C4-2B (cell line): Measurements from ENCODE around the gene TMEM87B.
"Not testable (repeated sequence)": the region's sequence is repeated elsewhere in the genome, so short reads cannot be mapped to it uniquely, and the experiment has no call there.

ENCODE experiments used
- H3K27ac ChIP-seq: fragments of 450-650 bp; 2 replicates; pipeline ENCODE4 v1.5.1; 2017
- CTCF ChIP-seq: fragments of 450-650 bp; conservative IDR thresholded peaks from 2 replicates; pipeline ENCODE4 v1.5.1; 2017; ENCODE audit warnings: mild to moderate bottlenecking
- ZFX ChIP-seq: fragments of 450-650 bp; IDR thresholded peaks from 2 replicates; pipeline ENCODE4 v1.6.1; 2017

Gene TMEM87B

DNA sequence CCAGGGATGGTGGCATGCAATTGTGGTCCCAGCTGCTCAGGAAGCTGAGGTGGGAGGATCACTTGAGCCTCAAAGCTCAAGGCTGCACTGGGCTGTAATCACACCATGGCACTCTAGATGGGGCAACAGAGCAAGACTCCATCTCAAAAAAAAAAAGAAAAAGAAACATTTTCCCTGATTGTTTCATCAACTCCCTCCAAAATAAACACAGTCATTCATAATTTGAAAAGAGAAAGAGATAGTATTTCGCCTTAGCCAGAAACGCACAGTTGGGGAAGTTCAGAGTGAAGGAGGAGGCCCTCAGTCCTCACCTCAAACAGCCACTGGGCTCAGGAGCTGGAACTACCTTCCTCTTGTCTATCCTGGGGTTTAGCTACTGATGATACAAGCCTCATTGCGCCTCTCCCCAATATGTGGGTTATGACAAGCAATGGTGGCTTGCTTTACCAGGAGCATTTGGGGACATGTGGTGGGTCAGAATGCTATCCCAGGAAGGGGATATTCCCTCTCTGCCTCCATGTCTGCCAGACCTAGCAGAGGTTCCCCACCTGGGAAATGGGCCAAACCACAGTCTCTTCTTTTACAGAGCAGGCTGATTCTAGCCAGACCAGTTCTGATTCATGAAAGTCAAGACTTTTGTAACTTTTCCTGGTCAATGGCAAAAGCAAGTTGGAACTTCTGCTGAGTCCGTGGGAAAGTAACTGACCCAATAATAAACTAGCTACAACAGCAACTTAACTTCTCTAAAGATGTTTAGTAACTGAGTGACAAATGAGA lies 22.2 kb upstream of the TMEM87B start:
- peak overlapping the region; percentile 31; the same call in 1 of the 2 replicates for H3K27ac ChIP-seq

DNA sequence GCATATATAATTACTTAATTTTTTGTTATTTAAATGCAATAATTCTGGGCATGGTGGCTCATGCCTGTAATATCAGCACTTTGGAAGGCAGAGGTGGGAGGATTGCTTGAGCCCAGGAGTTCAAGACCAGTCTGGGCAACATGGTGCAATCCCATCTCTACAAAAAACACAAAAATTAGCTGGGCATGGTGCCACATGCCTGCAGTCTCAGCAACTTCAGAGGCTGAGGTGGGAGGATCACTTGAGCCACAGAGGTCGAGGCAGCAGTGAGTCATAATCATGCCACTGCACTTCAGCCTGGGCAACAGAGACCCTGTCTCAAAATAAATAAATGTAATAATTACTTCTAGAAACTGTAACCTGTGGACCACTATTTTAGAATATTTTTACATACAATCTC lies 21.5 kb upstream of the TMEM87B start:
- TF ChIP-seq CTCF (no peak), ZFX (no peak)
- H3K27ac ChIP-seq: no peak overlapping the region

More for the DNA sequence above, 22.2 kb upstream of the TMEM87B start:
- TF ChIP-seq ZFX: no peak
- TF ChIP-seq CTCF: no peak

DNA sequence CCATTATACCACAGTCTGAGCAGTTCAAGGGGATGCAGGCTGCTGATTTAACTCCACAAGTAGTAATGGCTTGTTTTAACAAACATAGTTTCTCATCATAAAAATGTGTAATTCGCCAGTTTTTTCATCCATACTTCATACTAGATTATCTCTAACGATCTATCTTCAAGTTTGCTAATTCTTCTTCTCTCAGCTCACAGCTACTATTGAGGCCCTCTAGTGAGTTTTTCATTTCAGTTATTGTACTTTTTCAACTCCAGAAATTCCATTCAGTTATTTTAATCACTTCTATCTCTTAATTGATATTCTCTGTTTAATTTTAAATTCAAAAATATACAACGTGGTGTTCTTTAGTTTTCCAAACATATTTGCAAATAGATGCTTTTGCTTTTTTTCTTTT lies 20.1 kb upstream of the TMEM87B start:
- TF ChIP-seq CTCF (no peak), ZFX (no peak)
- no peak overlapping the region for H3K27ac ChIP-seq

GRCh38 chr2:112035786-112036185 lies 19.3 kb upstream of the TMEM87B start:
- no peak overlapping the region for H3K27ac ChIP-seq
- TF ChIP-seq CTCF (no peak), ZFX (no peak)

- not testable (repeated sequence) for H3K27ac ChIP-seq
These were observed 15.5 kb upstream of the TMEM87B start for GRCh38 chr2:112039556-112039955.

DNA sequence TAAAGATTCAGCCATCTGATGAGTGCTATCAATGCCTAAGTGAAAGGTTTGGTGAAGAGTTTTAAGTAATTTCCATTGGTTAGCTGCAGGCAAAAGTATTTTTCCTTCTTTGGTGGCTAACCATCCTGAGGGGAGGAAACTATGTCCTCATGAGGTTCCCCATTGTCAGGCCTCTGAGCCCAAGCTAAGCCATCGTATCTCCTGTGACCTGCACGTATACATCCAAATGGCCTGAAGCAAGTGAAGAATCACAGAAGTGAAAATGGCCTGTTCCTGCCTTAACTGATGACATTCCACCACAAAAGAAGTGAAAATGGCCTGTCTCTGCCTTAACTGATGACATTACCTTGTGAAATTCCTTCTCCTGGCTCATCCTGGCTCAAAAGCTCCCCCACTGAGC lies 15.0 kb upstream of the TMEM87B start:
- H3K27ac ChIP-seq: not testable (repeated sequence)

DNA sequence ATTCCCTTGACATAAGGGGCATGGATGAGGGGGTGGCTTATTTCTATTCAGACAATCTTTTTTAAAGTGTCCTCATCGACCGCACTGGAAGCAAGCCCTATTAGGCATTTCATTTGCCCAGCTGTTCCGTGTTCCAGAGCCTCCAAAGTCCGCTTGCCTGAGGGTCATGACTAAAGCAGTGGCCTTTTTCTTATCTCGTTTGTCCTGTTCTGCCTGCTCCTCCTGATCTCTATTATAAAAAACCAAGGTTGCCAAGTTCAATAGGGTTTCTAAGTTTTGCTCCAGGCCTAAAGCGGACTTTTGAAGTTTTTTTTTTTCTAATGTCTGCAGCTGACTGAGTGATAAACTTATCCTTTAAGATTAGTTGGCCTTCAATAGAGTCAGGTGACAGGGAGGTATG lies 13.6 kb upstream of the TMEM87B start:
- not testable (repeated sequence) for H3K27ac ChIP-seq

DNA sequence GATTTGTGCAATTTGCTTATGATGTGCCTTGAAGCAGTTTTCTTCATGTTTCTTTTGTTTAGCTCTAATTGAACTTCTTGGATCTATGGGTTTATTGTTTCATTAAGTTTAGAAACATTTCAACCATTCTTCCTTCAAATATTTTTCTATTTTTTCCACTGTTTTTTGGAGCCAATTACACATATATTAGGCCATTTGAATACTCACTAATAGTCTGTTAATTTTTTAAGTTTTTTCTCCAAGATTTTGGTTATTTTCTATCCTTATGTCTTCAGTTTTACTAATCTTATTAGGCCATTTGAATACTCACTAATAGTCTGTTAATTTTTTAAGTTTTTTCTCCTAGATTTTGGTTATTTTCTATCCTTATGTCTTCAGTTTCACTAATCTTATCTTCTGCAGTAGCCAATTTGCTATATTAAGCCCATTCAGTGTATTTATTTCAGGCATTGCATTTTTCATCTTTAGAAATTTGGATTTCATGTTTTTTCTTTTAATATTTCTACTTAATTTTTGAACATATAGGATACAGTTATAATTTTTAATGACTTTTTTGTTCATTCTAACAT lies 9.5 kb upstream of the TMEM87B start:
- no peak overlapping the region for H3K27ac ChIP-seq
- no peak for TF ChIP-seq ZFX

DNA sequence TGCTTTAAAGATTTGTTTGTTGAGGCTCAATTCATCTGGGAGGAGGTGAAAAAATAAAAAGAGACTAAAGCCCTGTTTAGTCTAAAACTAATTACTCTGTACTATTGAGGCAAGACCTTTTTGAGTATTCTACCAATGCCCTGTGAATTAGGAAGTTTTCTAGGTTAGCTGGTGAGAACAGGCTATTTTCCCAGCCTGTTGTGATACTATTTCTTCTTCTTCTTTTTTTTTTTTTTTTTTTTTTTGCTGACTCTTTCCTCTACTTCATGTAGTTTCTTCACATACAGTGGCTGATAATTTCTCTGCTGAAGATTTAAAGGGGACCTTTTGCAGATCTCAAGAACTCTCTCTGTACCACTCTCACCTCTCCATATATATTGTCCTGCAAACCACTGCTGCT lies 8.8 kb upstream of the TMEM87B start:
- H3K27ac ChIP-seq: no peak overlapping the region

More for the DNA sequence above, 8.8 kb upstream of the TMEM87B start:
- TF ChIP-seq CTCF: no peak
- no peak for TF ChIP-seq ZFX
